HG03108 (cell line): ENCODE results near the gene SH3PXD2A.

Source experiments
- ATAC-seq: cut with Tn5 transposase; IDR thresholded peaks from one replicate; pipeline ENCODE4 v1.9.1; 2021; ENCODE audit warnings: moderate library complexity; ENCODE audit not compliant: unreplicated experiment

Gene SH3PXD2A

GRCh38 chr10:103855424-103855823 is at the start of gene SH3PXD2A:
SH3PXD2A (minus strand) TSS chr10:103855576; CDS start chr10:103855266, 310 bp downstream.
- no peak for ATAC-seq

GRCh38 chr10:103901299-103901698 is 45.9 kb upstream of the SH3PXD2A start:
- ATAC-seq, result no peak

GRCh38 chr10:103899312-103899711 is 43.9 kb upstream of the SH3PXD2A start:
- ATAC-seq, result no peak

- no peak for ATAC-seq
Measured at GRCh38 chr10:103897241-103897774, 41.9 kb upstream of the SH3PXD2A start.

GRCh38 chr10:103896225-103896624 is 40.8 kb upstream of the SH3PXD2A start:
- ATAC-seq, result no peak

- no peak for ATAC-seq
Measured at GRCh38 chr10:103895411-103896186, 40.2 kb upstream of the SH3PXD2A start.

- no peak for ATAC-seq
Measured at GRCh38 chr10:103894441-103894864, 39.1 kb upstream of the SH3PXD2A start.

- ATAC-seq, result no peak
Measured at GRCh38 chr10:103893817-103894216, 38.4 kb upstream of the SH3PXD2A start.

GRCh38 chr10:103892181-103892580 is 36.8 kb upstream of the SH3PXD2A start:
- ATAC-seq, result no peak

GRCh38 chr10:103890688-103891087 is 35.3 kb upstream of the SH3PXD2A start:
- no peak for ATAC-seq

GRCh38 chr10:103890194-103890658 is 34.9 kb upstream of the SH3PXD2A start:
- ATAC-seq, result no peak

- no peak for ATAC-seq
Measured at GRCh38 chr10:103889121-103889720, 33.8 kb upstream of the SH3PXD2A start.

- peak; percentile 47 for ATAC-seq
Measured at GRCh38 chr10:103888113-103888841, 32.9 kb upstream of the SH3PXD2A start.

- ATAC-seq, result no peak
Measured at GRCh38 chr10:103885617-103886016, 30.2 kb upstream of the SH3PXD2A start.

GRCh38 chr10:103884681-103885139 is 29.3 kb upstream of the SH3PXD2A start:
- ATAC-seq, result no peak

- ATAC-seq, result no peak
Measured at GRCh38 chr10:103882285-103883007, 27.1 kb upstream of the SH3PXD2A start.

GRCh38 chr10:103881416-103882284 is 26.3 kb upstream of the SH3PXD2A start:
- no peak for ATAC-seq

GRCh38 chr10:103879831-103880230 is 24.5 kb upstream of the SH3PXD2A start:
- no peak for ATAC-seq

GRCh38 chr10:103879409-103879808 is 24.0 kb upstream of the SH3PXD2A start:
- no peak for ATAC-seq

GRCh38 chr10:103877861-103878260 is 22.5 kb upstream of the SH3PXD2A start:
- no peak for ATAC-seq
